Keratinocyte (primary cell): ENCODE results near the gene CPT1B. TPM values are rescaled to one million over a fixed set of nuclear protein-coding genes. Genes with fewer than 3 reads are reported as not detected.

Source experiments
- DNase-seq: peaks from one replicate; pipeline ENCODE4 v3.0.0-alpha.2; 2011; ENCODE audit warnings: low read depth, missing footprints, low spot score
- FAIRE-seq: peaks from 2 replicates; lab custom pipeline; 2011; peaks lifted over from hg19 to GRCh38; lab: Jason Lieb, UNC
- H2AFZ ChIP-seq: 2 replicates; pipeline ENCODE4 v1.6.0; 2012; ENCODE audit warnings: low read length, control low read depth, inconsistent platforms; ENCODE audit not compliant: control insufficient read depth
- H3K27ac ChIP-seq: 2 replicates; pipeline ENCODE4 v1.5.1; 2011; ENCODE audit warnings: low read length; ENCODE audit not compliant: control insufficient read depth, insufficient read depth
- H3K27me3 ChIP-seq: 3 replicates; pipeline ENCODE4 v1.6.0; 2011; ENCODE audit warnings: low read length; ENCODE audit not compliant: control insufficient read depth, insufficient read depth; ENCODE audit errors: extremely low read depth
- H3K36me3 ChIP-seq, 2 experiments: 2 replicates in 1 of 2; 3 replicates in 1 of 2; pipeline ENCODE4 v1.5.1; 2011; ENCODE audit warnings: low read length in 2 of 2, mild to moderate bottlenecking in 1 of 2; ENCODE audit not compliant: control insufficient read depth in 2 of 2, insufficient read depth in 2 of 2; ENCODE audit errors: extremely low read depth in 1 of 2
- H3K4me1 ChIP-seq: 3 replicates; pipeline ENCODE4 v1.5.1; 2011; ENCODE audit warnings: low read length; ENCODE audit not compliant: control insufficient read depth, insufficient read depth; ENCODE audit errors: extremely low read depth
- H3K4me2 ChIP-seq: 3 replicates; pipeline ENCODE4 v1.6.0; 2011; ENCODE audit warnings: low read depth, low read length; ENCODE audit not compliant: control insufficient read depth, insufficient read depth; ENCODE audit errors: extremely low read depth
- H3K4me3 ChIP-seq, 3 experiments: fragments of 200-600 bp in 1 of 3; sonication (generic) in 1 of 3; 2 replicates in 2 of 3; 3 replicates in 1 of 3; pipeline ENCODE4 v1.5.1; 2011 to 2016; ENCODE audit warnings: low read length in 3 of 3, mild to moderate bottlenecking in 3 of 3, control low read depth in 2 of 3, inconsistent platforms in 1 of 3, low read depth in 1 of 3, mixed read lengths in 1 of 3, mixed run types in 1 of 3, moderate library complexity in 1 of 3; ENCODE audit not compliant: control insufficient read depth in 2 of 3, insufficient read depth in 2 of 3; ENCODE audit errors: extremely low read depth in 1 of 3
- H3K79me2 ChIP-seq: 2 replicates; pipeline ENCODE4 v1.6.0; 2012; ENCODE audit warnings: low read length; ENCODE audit not compliant: control insufficient read depth, insufficient read depth
- H3K9ac ChIP-seq: 3 replicates; pipeline ENCODE4 v1.6.0; 2011; ENCODE audit warnings: low read length; ENCODE audit not compliant: control insufficient read depth, insufficient read depth; ENCODE audit errors: extremely low read depth
- H3K9me1 ChIP-seq: 3 replicates; pipeline ENCODE4 v1.6.0; 2011; ENCODE audit warnings: low read length; ENCODE audit not compliant: control insufficient read depth, insufficient read depth; ENCODE audit errors: extremely low read depth
- H3K9me3 ChIP-seq: 2 replicates; pipeline ENCODE4 v1.5.1; 2012; ENCODE audit warnings: low read depth, low read length; ENCODE audit not compliant: control insufficient read depth
- H4K20me1 ChIP-seq: 3 replicates; pipeline ENCODE4 v1.6.0; 2011; ENCODE audit warnings: low read length; ENCODE audit not compliant: control insufficient read depth, insufficient read depth; ENCODE audit errors: extremely low read depth
- EZH2 ChIP-seq: IDR thresholded peaks from one replicate; pipeline ENCODE4 v1.6.1; 2012; ENCODE audit warnings: inconsistent platforms, mild to moderate bottlenecking, low read length, moderate library complexity
- dilution Hi-C: fragments of 300-500 bp; cut with MboI; formaldehyde crosslinking; loops from one replicate; pipeline ENCODE4 v1.7.0; 2020; ENCODE audit warnings: low sequenced_read_pairs; ENCODE audit not compliant: extremely low pct_ligation_motif_present
- polyA plus RNA-seq, 5 experiments: library from polyadenylated mRNA; depleted of rRNA in 3 of 5; stranded (reverse) in 3 of 5; stranded (forward) in 1 of 5; unstranded in 1 of 5; fragments of >200 nt; gene quantifications; 1 replicate in 1 of 5; 2 replicates in 3 of 5; 3 replicates in 1 of 5; pipeline versions ENCODE4 v1.2.1 to v1.2.3, GENCODE V29; 2011 to 2012; ENCODE audit warnings: missing spikeins in 2 of 5, low read depth in 1 of 5, low replicate concordance in 1 of 5
- TF ChIP-seq, protein P1 (sequence below), 3 experiments: IDR thresholded peaks in 1 of 3; conservative IDR thresholded peaks in 1 of 3; optimal IDR thresholded peaks in 1 of 3; 2 replicates in 2 of 3; 3 replicates in 1 of 3; pipeline versions ENCODE3 to v1.5.1; 2011; ENCODE audit warnings: low read length in 3 of 3, mild to moderate bottlenecking in 3 of 3, moderate library complexity in 2 of 3, control low read depth in 1 of 3, inconsistent platforms in 1 of 3; ENCODE audit not compliant: insufficient read depth in 2 of 3; ENCODE audit errors: extremely low read depth in 1 of 3

The CPT1B gene
- polyA plus RNA-seq, 1 donor (not counting 4 experiments of a cell fraction or from before 2014, with no cell fraction given), result 11.0 TPM

DNA sequence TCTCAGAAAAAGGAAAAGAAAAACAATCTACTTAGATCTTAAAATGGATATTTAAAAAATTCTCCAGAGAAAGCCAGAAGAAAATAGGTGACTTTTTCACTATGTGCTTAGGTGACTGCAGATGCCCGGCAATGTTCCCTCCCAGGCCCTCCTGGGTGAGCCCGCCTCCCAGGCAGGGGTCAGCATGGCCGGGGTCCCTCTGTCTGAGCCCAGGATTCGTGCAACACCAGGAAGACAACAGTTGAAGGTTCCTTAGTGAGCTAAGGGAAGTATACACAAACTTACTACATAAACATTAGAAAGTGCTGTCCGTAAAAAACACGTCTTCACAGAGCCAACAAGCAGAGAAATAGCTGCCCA is 33.9 kb upstream of the CPT1B start:
- Histone ChIP-seq H3K27me3 (peaks cover 8% of the 10 kb centered on the region), H4K20me1 (no peaks in the 10 kb centered on the region), H3K27ac (no peak overlapping the region), H3K9ac (no peak overlapping the region), H3K9me1 (no peaks in the 10 kb centered on the region), H3K79me2 (no peaks in the 10 kb centered on the region), H3K36me3 (no peaks in the 10 kb centered on the region), H3K9me3 (no peaks in the 10 kb centered on the region), H2AFZ (no peak overlapping the region), H3K4me2 (peak overlapping the region; percentile 15), H3K4me3 (no peak overlapping the region), H3K4me1 (peaks cover 2% of the 10 kb centered on the region)
- no peak for DNase-seq
- FAIRE-seq, result no peak
- dilution Hi-C loops, result no loop called here
- no peak for TF ChIP-seq EZH2
- TF ChIP-seq, protein P1, sequence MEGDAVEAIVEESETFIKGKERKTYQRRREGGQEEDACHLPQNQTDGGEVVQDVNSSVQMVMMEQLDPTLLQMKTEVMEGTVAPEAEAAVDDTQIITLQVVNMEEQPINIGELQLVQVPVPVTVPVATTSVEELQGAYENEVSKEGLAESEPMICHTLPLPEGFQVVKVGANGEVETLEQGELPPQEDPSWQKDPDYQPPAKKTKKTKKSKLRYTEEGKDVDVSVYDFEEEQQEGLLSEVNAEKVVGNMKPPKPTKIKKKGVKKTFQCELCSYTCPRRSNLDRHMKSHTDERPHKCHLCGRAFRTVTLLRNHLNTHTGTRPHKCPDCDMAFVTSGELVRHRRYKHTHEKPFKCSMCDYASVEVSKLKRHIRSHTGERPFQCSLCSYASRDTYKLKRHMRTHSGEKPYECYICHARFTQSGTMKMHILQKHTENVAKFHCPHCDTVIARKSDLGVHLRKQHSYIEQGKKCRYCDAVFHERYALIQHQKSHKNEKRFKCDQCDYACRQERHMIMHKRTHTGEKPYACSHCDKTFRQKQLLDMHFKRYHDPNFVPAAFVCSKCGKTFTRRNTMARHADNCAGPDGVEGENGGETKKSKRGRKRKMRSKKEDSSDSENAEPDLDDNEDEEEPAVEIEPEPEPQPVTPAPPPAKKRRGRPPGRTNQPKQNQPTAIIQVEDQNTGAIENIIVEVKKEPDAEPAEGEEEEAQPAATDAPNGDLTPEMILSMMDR (optimal IDR thresholded peaks at IDR 0.05 in 1 of 3, IDR thresholded peaks at IDR 0.05 in 1 of 3, conservative IDR thresholded peaks at IDR 0.05 in 1 of 3; ENCODE audit: extremely low read depth in 1 of 3, insufficient read depth in 2 of 3, low read length in 3 of 3), result no peak

DNA sequence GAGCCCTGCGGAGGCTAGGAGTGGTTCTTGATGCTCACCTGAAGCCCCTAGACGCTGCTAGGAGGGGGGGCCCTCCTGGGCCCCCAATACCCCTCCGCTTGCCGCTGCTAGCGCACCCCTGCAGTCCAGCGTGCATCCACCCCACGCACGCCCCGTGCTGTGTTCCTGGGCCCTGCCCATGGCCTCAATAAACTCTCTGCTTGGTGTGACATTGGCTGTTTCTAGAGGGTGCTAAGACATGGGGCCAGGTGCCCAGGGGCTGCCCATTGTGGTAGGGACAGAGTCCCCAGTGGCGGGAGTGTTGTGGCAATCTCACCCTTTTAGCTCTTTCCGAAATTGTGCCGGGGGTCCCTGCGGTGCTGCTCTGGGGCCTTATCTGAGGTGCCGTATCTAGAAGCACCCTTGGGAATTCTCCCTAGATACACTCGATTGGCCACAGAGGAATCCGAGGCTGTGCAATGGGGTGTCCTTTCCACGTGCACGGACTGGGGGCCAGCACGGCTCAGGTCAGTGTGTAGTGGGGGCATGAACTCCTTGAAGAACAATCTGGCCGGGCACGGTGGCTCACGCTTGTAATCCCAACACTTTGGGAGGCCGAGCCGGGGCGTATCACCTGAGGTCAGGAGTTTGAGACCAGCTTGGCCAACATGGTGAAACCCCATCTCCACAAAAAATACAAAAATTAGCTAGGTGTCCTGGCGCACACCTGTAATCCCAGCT is 33.3 kb upstream of the CPT1B start:
- H3K4me2 ChIP-seq, result no peak overlapping the region
- DNase-seq (no peak), FAIRE-seq (no peak)
- H3K9me1 ChIP-seq, result no peaks in the 10 kb centered on the region
- no peaks in the 10 kb centered on the region for H3K36me3 ChIP-seq
- H3K9me3 ChIP-seq, result no peaks in the 10 kb centered on the region
- H3K79me2 ChIP-seq, result no peaks in the 10 kb centered on the region
- no peaks in the 10 kb centered on the region for H4K20me1 ChIP-seq
- H3K4me1 ChIP-seq, result peaks cover 2% of the 10 kb centered on the region
- H2AFZ ChIP-seq, result no peak overlapping the region
- no peak overlapping the region for H3K27ac ChIP-seq
- H3K9ac ChIP-seq, result no peak overlapping the region
- H3K4me3 ChIP-seq, result no peak overlapping the region
- peaks cover 8% of the 10 kb centered on the region for H3K27me3 ChIP-seq
- dilution Hi-C loops, result no loop called here
- TF ChIP-seq EZH2, result no peak
- TF ChIP-seq, protein P1 (optimal IDR thresholded peaks at IDR 0.05 in 1 of 3, IDR thresholded peaks at IDR 0.05 in 1 of 3, conservative IDR thresholded peaks at IDR 0.05 in 1 of 3; ENCODE audit: extremely low read depth in 1 of 3, insufficient read depth in 2 of 3, low read length in 3 of 3), result no peak
